ENCODE data around the gene ZNF24.

ZNF24 gene

DNA sequence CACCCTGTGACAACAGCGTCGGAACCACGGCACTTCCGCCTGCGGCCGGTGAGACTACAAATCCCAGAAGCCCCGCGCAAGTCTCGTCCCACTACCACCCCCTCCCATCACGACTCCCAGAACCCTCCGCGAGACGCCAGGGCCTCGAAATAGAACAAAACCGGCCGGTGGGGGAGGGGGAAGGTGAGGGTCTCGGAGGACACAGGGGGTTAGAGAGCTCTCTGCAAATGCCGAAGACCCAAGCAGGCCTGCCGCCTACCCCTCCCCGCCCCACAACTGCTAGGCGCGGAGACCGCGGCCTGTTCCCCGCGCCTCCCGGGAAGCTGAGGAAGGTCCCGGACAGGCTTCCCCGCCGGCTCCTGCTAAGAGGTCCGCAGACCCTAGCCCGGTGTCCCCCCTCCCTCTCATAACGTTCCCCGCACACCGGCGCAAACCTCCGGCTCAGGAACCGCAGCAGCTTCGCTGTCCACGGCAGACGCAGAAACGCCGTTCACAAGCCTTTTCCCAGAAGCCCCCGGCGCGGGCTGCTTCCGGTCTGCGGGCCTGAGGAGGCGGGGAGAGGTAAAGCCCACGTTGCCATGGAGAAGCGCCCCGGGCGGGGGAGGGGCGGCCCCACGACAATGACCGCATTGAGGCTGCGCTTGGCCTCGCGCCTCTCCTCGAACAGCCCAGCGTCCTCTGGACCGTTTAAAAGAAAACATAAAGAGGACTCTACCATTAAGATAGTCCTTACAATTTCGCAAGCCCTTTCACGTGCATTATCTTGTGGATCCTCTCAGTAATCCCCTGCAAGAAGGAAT lies at the start of gene ZNF24:
ZNF24 (minus strand) TSS at position 485 of the 800 bp plus-strand sequence. CDS start 3,770 bp downstream, outside the sequence.
- peak within 1 kb of the TSS; percentile 98 for H3K4me3 Mint-ChIP-seq
- H3K9me3 Mint-ChIP-seq: no peaks in the 10 kb centered on the region
- H3K4me1 Mint-ChIP-seq: peaks cover 50% of the 10 kb centered on the region

DNA sequence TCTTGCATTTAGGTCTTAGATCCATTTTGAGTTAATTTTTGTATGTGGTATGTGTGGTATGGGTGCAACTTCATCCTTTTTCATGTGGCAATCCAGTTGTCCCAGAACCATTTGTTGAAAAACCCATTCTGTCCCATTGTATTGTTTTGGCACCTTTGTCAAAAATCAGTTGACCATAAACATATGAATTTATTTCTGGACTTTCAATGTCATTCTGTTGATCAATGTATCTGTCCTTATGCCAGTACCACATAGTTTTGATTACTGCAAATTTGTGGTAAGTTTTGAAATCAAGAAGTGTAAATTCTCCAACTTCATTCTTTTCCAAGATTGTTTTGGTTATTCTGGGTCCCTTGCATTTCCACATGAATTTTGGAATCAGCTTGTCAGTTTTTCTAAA lies 49.5 kb upstream of the ZNF24 start:
- H3K36me3 Mint-ChIP-seq: no peaks in the 10 kb centered on the region
- H3K27me3 Mint-ChIP-seq: peaks cover 6% of the 10 kb centered on the region
- H3K4me1 Mint-ChIP-seq: no peaks in the 10 kb centered on the region
- no peak overlapping the region for H3K27ac Mint-ChIP-seq
- no peaks in the 10 kb centered on the region for H3K9me3 Mint-ChIP-seq
- no peak overlapping the region for H3K4me3 Mint-ChIP-seq

More for the DNA sequence above, at the start of gene ZNF24:
- Mint-ChIP-seq H3K36me3 (peaks cover 11% of the 10 kb centered on the region), H3K27ac (peak within 1 kb of the TSS; percentile 97), H3K27me3 (no peaks in the 10 kb centered on the region)

DNA sequence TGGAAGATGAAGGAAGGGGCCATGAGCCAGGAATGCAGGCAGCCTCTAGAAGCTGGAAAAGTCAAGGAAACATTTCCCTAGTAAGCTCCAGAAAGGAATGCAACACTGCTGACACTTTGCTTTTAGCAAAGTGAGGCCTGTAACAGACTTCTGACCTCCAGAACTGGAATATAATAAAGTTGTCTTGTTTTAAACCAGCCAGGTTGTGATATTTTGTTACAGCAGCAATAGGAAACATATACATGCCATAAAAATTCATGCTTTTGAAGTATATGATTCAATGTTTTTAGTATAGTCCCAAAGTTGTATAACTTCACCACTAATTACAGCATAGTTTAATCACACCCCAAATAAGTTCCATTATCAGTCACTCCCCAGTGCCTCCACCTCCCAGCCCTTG lies 48.2 kb upstream of the ZNF24 start:
- Mint-ChIP-seq H3K4me3 (no peak overlapping the region), H3K9me3 (no peaks in the 10 kb centered on the region), H3K27me3 (peaks cover 6% of the 10 kb centered on the region), H3K27ac (no peak overlapping the region), H3K36me3 (no peaks in the 10 kb centered on the region), H3K4me1 (no peaks in the 10 kb centered on the region)

DNA sequence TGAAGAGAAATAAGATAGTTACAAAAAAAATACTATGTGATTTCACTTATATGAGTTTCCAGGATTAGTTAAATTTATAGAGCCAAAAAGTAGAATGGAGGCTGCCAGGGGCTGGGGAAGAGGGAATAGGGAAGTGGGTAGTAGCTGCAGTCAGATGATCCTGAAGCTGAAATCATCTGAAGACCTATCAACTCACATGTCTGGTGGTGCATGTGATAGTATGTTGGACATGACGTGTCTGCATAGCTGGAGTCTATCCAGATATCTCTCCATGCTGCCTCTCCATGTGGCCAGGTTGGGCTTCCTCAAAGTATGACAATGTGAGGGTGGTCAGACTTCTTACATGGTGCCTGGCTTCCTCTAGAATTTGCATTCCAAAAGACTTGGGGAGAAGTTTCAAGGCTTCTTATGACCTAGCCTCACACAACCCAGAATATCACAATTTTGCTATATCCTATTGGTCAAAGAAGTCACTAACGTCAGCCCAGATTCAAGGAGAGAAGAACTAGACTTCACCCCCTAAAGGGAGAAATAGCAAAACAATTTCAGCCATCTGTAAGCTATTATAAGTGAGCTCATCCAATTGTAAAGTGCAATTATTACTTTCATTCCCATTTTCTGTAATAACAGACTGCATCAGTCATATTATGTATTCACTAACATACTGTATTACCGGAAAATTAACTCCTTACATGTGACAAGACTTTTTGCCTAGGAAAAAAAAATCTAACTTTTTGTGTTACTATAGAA lies 46.9 kb upstream of the ZNF24 start:
- H3K36me3 Mint-ChIP-seq: no peaks in the 10 kb centered on the region
- no peak overlapping the region for H3K27ac Mint-ChIP-seq
- peaks cover 5% of the 10 kb centered on the region for H3K4me1 Mint-ChIP-seq
- peaks cover 3% of the 10 kb centered on the region for H3K27me3 Mint-ChIP-seq
- no peak overlapping the region for H3K4me3 Mint-ChIP-seq
- H3K9me3 Mint-ChIP-seq: no peaks in the 10 kb centered on the region

DNA sequence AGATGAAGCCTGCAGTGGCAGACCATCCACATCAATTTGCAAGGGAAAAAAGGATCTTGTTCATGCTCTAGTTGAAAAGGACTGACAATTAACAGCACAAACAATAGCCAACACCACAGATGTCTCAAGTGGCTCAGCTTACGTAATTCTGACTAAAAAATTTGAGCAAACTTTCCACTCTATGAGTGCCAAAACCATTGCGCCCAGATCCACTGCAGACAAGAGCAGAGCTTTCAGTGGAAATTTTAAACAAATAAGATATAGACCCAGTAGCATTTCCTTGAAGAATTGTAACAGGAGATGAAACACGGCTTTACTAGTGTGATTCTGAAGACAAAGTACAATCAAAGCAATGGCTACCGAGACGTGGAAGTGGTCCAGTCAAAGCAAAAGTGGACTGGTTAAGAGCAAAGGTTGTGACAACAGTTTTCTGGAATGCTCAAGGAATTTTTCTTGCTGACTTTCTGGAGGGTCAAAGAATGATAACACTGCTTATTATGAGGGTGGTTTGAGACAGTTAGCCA lies 44.9 kb upstream of the ZNF24 start:
- Mint-ChIP-seq H3K27ac (no peak overlapping the region), H3K27me3 (peaks cover 3% of the 10 kb centered on the region), H3K4me3 (no peak overlapping the region), H3K36me3 (no peaks in the 10 kb centered on the region), H3K9me3 (no peaks in the 10 kb centered on the region), H3K4me1 (peaks cover 5% of the 10 kb centered on the region)

DNA sequence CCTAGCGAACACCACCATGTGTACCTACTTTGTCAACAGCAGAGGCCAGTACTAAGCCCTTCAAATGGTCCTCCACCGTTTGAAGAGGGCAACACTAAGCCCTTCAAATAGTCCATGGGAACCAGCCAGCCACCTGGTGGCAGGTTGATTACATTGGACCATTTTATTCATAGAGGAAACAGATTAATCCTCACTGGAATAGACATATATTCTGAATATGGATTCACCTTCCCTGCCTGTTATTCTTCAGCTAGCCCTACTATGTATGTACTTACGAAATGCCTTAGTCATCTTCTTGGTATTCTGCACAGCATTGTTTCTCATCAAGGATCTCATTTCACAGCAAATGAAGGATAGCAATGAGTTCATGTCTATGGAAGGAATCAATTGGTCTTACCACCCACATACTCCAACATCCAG lies 42.9 kb upstream of the ZNF24 start:
- peaks cover 3% of the 10 kb centered on the region for H3K27me3 Mint-ChIP-seq
- H3K4me3 Mint-ChIP-seq: no peak overlapping the region
- H3K9me3 Mint-ChIP-seq: no peaks in the 10 kb centered on the region
- peaks cover 5% of the 10 kb centered on the region for H3K4me1 Mint-ChIP-seq
- H3K27ac Mint-ChIP-seq: no peak overlapping the region
- H3K36me3 Mint-ChIP-seq: no peaks in the 10 kb centered on the region

DNA sequence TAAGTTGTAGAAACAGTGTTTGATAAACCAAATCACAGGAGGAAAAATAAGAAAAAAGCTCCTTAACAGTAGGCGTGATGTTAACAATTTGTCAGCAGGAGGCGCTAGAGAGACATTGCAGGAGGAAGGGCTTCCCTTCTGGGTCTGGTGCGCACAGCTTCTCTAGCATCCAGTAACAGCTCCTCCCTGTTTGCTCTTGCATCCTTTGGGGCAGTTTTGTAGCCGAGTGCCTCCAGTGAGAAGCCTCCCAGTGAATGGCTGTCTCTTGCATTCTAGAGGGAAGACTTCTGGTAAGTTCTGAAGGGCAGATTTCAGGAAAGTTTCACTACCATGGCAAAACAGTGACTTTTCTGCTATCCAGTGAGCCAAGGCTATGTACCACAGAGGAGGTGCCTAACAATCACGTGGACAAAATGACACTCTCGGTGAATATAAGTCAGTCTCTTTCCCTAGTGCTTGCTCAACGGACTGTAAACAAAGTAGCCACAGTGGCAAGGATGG lies 42.4 kb upstream of the ZNF24 start:
- Mint-ChIP-seq H3K27ac (no peak overlapping the region), H3K27me3 (peaks cover 3% of the 10 kb centered on the region), H3K4me3 (no peak overlapping the region), H3K4me1 (peaks cover 5% of the 10 kb centered on the region), H3K9me3 (no peaks in the 10 kb centered on the region), H3K36me3 (no peaks in the 10 kb centered on the region)

DNA sequence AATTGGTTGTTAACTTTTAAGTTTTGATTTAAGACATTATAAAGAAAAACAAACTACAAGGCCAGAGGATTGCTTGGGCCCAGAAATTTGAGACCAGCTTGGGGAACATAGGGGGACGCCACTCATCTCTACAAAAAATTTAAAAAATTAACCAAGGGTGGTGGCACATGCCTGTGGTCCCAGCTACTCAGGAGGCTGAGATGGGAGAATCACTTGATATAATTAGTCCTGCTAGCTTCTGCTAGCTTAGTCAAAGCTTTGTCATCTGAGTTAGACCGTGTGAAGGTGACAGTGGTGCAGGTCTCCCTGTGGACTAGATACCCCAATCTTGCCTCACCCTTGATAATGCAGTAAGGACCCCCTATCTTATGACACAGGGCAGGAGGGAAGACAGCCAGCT lies 38.9 kb upstream of the ZNF24 start:
- Mint-ChIP-seq H3K27ac (no peak overlapping the region), H3K27me3 (no peaks in the 10 kb centered on the region), H3K9me3 (no peaks in the 10 kb centered on the region), H3K36me3 (no peaks in the 10 kb centered on the region), H3K4me3 (no peak overlapping the region), H3K4me1 (peaks cover 5% of the 10 kb centered on the region)

DNA sequence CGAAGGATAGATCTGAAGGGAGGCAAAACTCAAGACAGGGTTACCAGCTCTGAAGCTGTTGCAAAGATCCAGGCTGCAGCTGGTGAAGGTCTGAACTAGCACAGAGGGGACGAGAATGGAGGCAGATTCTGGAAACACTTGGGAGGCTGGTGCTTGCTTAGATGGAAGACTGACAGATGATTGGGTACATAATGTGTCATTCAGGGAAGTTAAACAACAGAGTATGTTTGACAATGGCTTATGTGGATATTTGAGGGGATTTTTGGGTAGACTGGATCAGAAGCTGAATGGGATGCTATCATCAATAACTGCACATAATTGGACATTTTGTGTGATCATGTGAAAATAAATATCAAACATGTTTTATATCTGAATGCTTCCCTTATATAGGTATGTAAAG lies 35.2 kb upstream of the ZNF24 start:
- H3K36me3 Mint-ChIP-seq: no peaks in the 10 kb centered on the region
- peaks cover 5% of the 10 kb centered on the region for H3K4me1 Mint-ChIP-seq
- no peaks in the 10 kb centered on the region for H3K27me3 Mint-ChIP-seq
- H3K9me3 Mint-ChIP-seq: no peaks in the 10 kb centered on the region
- H3K27ac Mint-ChIP-seq: no peak overlapping the region
- no peak overlapping the region for H3K4me3 Mint-ChIP-seq

DNA sequence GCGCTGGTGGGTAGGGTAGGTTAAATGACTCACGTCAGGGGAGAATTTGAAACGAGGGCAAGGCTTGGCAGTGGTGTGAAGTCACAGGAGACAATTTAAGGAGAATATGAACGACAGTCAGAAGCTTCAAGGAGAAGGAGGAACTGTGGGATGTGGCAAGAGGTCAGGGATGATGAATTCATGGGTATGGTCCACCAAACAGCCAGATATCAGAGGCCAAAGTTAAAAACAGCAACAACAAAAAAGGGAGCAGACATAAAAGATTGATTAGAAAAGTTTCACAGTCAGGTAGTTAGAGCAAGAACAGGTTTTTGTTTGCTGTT lies 34.3 kb upstream of the ZNF24 start:
- H3K36me3 Mint-ChIP-seq: peaks cover 2% of the 10 kb centered on the region
- H3K27ac Mint-ChIP-seq: no peak overlapping the region
- H3K4me3 Mint-ChIP-seq: peak overlapping the region; percentile 23
- no peaks in the 10 kb centered on the region for H3K9me3 Mint-ChIP-seq
- no peaks in the 10 kb centered on the region for H3K27me3 Mint-ChIP-seq
- H3K4me1 Mint-ChIP-seq: peaks cover 5% of the 10 kb centered on the region

DNA sequence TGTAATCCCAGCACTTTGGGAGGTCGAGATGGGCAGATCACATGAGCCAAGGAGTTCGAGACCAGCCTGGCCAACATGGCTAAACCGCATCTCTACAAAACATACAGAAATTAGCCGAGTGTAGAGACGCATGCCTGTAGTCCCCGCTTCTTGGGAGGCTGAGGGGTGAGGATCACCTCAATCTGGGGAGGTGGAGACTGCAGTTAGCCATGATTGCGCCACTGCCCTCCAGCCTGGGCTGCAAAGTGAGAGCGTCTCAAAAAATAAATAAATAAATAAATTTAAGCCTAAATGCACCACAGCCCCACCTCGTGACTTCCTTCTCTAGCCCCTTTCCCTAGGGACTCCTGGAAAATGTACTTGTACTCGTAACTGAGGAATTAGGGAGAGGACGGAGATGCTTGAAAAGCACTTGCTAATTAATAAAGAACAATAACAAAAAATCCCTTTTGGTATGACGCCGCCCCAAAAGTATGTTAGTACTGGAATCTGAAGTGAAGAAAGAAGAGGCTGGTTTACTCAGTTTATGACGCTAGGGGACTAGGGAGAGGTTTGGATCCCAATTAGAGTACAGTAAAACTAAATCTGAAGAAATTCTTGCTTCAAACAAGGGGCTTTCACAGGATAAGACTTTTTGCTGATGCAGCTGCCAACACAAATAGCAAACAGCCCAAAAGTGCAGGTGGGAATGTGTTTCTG lies 33.8 kb upstream of the ZNF24 start:
- peaks cover 5% of the 10 kb centered on the region for H3K4me1 Mint-ChIP-seq
- H3K36me3 Mint-ChIP-seq: peaks cover 2% of the 10 kb centered on the region
- H3K9me3 Mint-ChIP-seq: no peaks in the 10 kb centered on the region
- H3K4me3 Mint-ChIP-seq: peak overlapping the region; percentile 70
- no peaks in the 10 kb centered on the region for H3K27me3 Mint-ChIP-seq
- no peak overlapping the region for H3K27ac Mint-ChIP-seq

DNA sequence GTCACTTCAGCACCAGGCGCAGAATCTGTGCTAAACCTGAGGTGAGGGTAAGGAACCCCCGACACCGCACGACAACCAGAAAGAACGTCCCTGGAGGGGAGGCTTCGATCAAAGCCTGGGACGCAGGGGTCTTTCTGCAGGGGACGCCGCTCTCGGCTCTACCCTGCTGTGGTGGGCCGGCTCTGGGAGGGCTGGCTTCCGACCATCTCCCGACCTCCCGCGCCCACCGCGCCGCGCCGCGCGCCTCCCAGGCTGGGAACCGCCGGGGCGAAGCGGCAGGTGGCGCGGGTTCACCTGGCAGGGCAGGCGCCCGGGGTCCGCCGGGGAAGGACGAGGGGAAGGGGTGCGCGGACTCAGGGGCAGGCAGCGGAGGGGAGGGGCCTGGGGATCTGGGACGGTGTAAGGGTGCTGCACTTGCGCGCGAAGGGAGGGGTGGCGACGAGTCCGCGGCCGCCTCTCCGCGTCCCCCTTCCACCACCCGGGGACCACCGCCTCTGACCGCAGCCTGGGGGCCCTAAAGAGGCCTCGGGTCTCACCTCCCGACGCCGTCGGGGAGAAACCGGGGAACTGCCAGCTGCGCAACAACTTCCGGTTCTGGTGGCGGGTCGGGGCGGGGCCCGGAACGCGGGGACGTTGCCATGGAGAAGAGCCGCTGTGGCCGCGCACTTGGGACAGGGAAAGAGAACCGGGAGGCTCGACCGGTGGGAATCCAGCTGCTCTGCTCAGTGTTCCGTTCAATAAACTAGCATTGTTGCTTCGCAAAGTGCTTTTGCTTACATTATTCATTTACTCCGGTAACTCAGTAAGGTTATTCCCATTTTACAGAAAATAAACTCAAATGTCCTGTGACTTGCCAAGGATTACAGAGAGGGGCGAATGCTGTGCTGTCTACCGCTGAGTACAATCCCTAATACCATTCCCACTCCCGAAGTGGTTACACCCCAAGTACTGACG lies 32.8 kb upstream of the ZNF24 start, which contains the start of gene ZNF396:
ZNF396 (minus strand) TSS at position 596 of the 954 bp plus-strand sequence. CDS start 3,045 bp downstream, outside the sequence.
- H3K27me3 Mint-ChIP-seq: no peaks in the 10 kb centered on the region
- H3K36me3 Mint-ChIP-seq: peaks cover 2% of the 10 kb centered on the region
- no peaks in the 10 kb centered on the region for H3K9me3 Mint-ChIP-seq
- H3K4me1 Mint-ChIP-seq: peaks cover 5% of the 10 kb centered on the region
- peak within 1 kb of the TSS; percentile 89 for H3K4me3 Mint-ChIP-seq
- peak within 1 kb of the TSS; percentile 60 for H3K27ac Mint-ChIP-seq

DNA sequence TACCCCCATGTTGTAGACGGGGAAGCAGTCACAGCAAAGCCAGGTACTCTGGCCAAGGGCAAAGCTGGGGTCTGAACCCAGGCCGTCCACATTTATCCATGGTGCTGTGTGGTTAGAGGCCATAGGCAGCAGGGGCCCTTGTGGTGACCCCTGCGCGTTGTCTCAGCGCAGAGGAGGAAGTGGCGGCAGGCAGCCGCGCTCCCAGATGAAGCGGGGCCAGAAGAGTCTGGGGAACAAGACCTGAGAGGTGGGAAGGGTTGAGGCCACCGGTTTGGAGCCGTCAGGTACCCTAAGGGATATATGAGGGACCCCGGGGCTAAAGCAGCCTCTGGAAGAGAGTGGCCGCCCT lies 32.1 kb upstream of the ZNF24 start:
- Mint-ChIP-seq H3K4me1 (peaks cover 5% of the 10 kb centered on the region), H3K9me3 (no peaks in the 10 kb centered on the region), H3K36me3 (peaks cover 2% of the 10 kb centered on the region), H3K4me3 (peak overlapping the region; percentile 89), H3K27me3 (no peaks in the 10 kb centered on the region), H3K27ac (peak overlapping the region; percentile 60)

DNA sequence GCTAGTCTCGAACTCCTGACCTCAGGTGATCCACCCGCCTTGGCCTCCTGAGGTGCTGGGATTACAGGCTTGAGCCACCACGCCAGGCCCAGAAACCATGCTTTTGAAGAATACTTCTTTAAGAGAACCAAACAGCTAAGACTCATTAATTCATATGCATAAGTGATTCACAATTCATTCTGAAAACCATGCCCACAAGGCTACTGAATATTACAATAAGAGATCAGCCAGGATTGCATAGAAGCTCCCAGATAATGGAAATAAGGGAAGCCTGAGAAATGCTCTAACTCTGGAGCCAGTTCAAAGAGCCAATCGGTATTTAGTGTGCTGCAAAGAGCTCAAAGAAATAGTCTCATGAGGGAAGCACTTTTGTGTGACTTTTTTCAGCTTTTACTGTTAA lies 30.5 kb upstream of the ZNF24 start:
- H3K4me3 Mint-ChIP-seq: no peak overlapping the region
- no peaks in the 10 kb centered on the region for H3K27me3 Mint-ChIP-seq
- H3K9me3 Mint-ChIP-seq: no peaks in the 10 kb centered on the region
- no peak overlapping the region for H3K27ac Mint-ChIP-seq
- H3K36me3 Mint-ChIP-seq: peaks cover 2% of the 10 kb centered on the region
- H3K4me1 Mint-ChIP-seq: peaks cover 5% of the 10 kb centered on the region
